Fibroblast of mammary gland (primary cell): ENCODE results near the gene NPTXR.

Experiments used
- DNase-seq: peaks from one replicate; pipeline ENCODE4 v3.0.0-alpha.2; 2010; ENCODE audit warnings: low read depth
- H3K4me3 ChIP-seq: 2 replicates; pipeline ENCODE4 v1.5.1; 2011; ENCODE audit warnings: low read depth, mild to moderate bottlenecking, low read length, moderate library complexity; ENCODE audit not compliant: control insufficient read depth
- CTCF ChIP-seq: conservative IDR thresholded peaks from 2 replicates; pipeline ENCODE4 v1.5.1; 2011; ENCODE audit warnings: low read depth, low read length, inconsistent platforms; ENCODE audit not compliant: control insufficient read depth, insufficient read depth

Gene NPTXR

GRCh38 chr22:38852522-38852921 is 8.7 kb upstream of the NPTXR start:
- TF ChIP-seq CTCF = no peak
- no peak overlapping the region for H3K4me3 ChIP-seq
- DNase-seq = no peak

GRCh38 chr22:38850941-38851849 is 7.4 kb upstream of the NPTXR start:
- DNase-seq = peak; percentile 71
- H3K4me3 ChIP-seq = no peak overlapping the region
- TF ChIP-seq CTCF = no peak

- TF ChIP-seq CTCF = no peak
- DNase-seq = no peak
- H3K4me3 ChIP-seq = no peak overlapping the region
Observed at GRCh38 chr22:38850399-38850798, 6.6 kb upstream of the NPTXR start.

GRCh38 chr22:38849811-38850210 is 6.0 kb upstream of the NPTXR start:
- no peak overlapping the region for H3K4me3 ChIP-seq
- DNase-seq = no peak
- TF ChIP-seq CTCF = no peak

GRCh38 chr22:38846412-38846811 is 2.6 kb upstream of the NPTXR start:
- DNase-seq = no peak
- no peak overlapping the region for H3K4me3 ChIP-seq
- TF ChIP-seq CTCF = no peak

GRCh38 chr22:38845004-38845740 is 1.3 kb upstream of the NPTXR start:
- DNase-seq = no peak
- TF ChIP-seq CTCF = no peak
- no peak overlapping the region for H3K4me3 ChIP-seq
